Activated effector memory CD4-positive, alpha-beta T cell treated with Interleukin-2 at 50 U/mL for 16 hours (primary cell): ENCODE results near the gene TAS1R2.

Source experiments
- DNase-seq: peaks from one replicate; pipeline ENCODE4 v3.0.0-alpha.2; 2020

Gene TAS1R2

GRCh38 chr1:18796950-18797349 is 62.5 kb downstream of the TAS1R2 start:
- DNase-seq: no peak

GRCh38 chr1:18795002-18795689 is 64.3 kb downstream of the TAS1R2 start:
- no peak for DNase-seq

GRCh38 chr1:18794561-18794960 is 64.9 kb downstream of the TAS1R2 start:
- DNase-seq: no peak

- no peak for DNase-seq
Observed at GRCh38 chr1:18794051-18794450, 65.4 kb downstream of the TAS1R2 start.

- no peak for DNase-seq
Observed at GRCh38 chr1:18793164-18793563, 66.3 kb downstream of the TAS1R2 start.

- DNase-seq: no peak
Observed at GRCh38 chr1:18792747-18793146, 66.7 kb downstream of the TAS1R2 start.
